Mesenchymal stem cell (in vitro differentiated cells and primary cell): ENCODE measurements around the gene TIMM13.
"Not testable (repeated sequence)": the region's sequence is repeated elsewhere in the genome, so short reads cannot be mapped to it uniquely, and the experiment has no call there.

Experiments used
- DNase-seq: peaks from one replicate; pipeline ENCODE4 v3.0.0-alpha.2; 2013
- H2AFZ ChIP-seq: one replicate; pipeline ENCODE4 v1.6.1; 2013; ENCODE audit warnings: low read depth, mild to moderate bottlenecking, control low read depth, inconsistent platforms, low read length, moderate library complexity
- H2AK5ac ChIP-seq: 2 replicates; pipeline ENCODE4 v1.6.1; 2013; ENCODE audit warnings: low read length, moderate library complexity, mild to moderate bottlenecking, inconsistent platforms; ENCODE audit not compliant: severe bottlenecking
- H2BK120ac ChIP-seq: one replicate; pipeline ENCODE4 v1.6.1; 2013; ENCODE audit warnings: low read depth, mild to moderate bottlenecking, inconsistent platforms, low read length, moderate library complexity
- H2BK12ac ChIP-seq, 2 experiments: one replicate each; pipeline ENCODE4 v1.6.1; 2013; ENCODE audit warnings: inconsistent platforms in 2 of 2, low read length in 2 of 2, mild to moderate bottlenecking in 2 of 2, moderate library complexity in 2 of 2, control low read depth in 1 of 2
- H2BK15ac ChIP-seq: one replicate; pipeline ENCODE4 v1.6.1; 2013; ENCODE audit warnings: mild to moderate bottlenecking, low read depth, inconsistent platforms; ENCODE audit not compliant: poor library complexity, severe bottlenecking
- H2BK5ac ChIP-seq: 2 replicates; pipeline ENCODE4 v1.6.1; 2013; ENCODE audit warnings: low read depth, mild to moderate bottlenecking, low read length, control low read depth, inconsistent platforms; ENCODE audit not compliant: poor library complexity, severe bottlenecking
- H3K14ac ChIP-seq, 2 experiments: one replicate each; pipeline ENCODE4 v1.6.1; 2013; ENCODE audit warnings: inconsistent platforms in 2 of 2, low read length in 2 of 2, control low read depth in 1 of 2, mild to moderate bottlenecking in 1 of 2, moderate library complexity in 1 of 2
- H3K18ac ChIP-seq, 2 experiments: one replicate each; pipeline ENCODE4 v1.6.1; 2013; ENCODE audit warnings: inconsistent platforms in 2 of 2, low read length in 2 of 2, control low read depth in 1 of 2, low read depth in 1 of 2, mild to moderate bottlenecking in 1 of 2
- H3K23ac ChIP-seq, 2 experiments: one replicate each; pipeline ENCODE4 v1.6.1; 2013; ENCODE audit warnings: inconsistent platforms in 2 of 2, low read length in 2 of 2, mild to moderate bottlenecking in 2 of 2, moderate library complexity in 2 of 2, control low read depth in 1 of 2
- H3K27ac ChIP-seq: 2 replicates; pipeline ENCODE4 v1.5.1; 2013; ENCODE audit warnings: mild to moderate bottlenecking, moderate library complexity, low read length, control low read depth, inconsistent platforms; ENCODE audit not compliant: poor library complexity, severe bottlenecking
- H3K27me3 ChIP-seq, 2 experiments: 2 replicates each; pipeline versions ENCODE4 v1.6.1 to v1.7.0; 2013; ENCODE audit warnings: low read length in 2 of 2, mild to moderate bottlenecking in 2 of 2, moderate library complexity in 2 of 2, control low read depth in 1 of 2, inconsistent platforms in 1 of 2; ENCODE audit not compliant: control insufficient read depth in 1 of 2, insufficient read depth in 1 of 2
- H3K36me3 ChIP-seq, 2 experiments: 2 replicates each; pipeline versions ENCODE4 v1.6.1 to v1.7.0; 2013; ENCODE audit warnings: low read length in 2 of 2, control low read depth in 1 of 2, inconsistent platforms in 1 of 2, low read depth in 1 of 2, mild to moderate bottlenecking in 1 of 2; ENCODE audit not compliant: insufficient read depth in 2 of 2, control insufficient read depth in 1 of 2
- H3K4ac ChIP-seq, 2 experiments: one replicate each; pipeline ENCODE4 v1.6.1; 2013; ENCODE audit warnings: inconsistent platforms in 2 of 2, low read length in 2 of 2, mild to moderate bottlenecking in 2 of 2, moderate library complexity in 2 of 2, control low read depth in 1 of 2, low read depth in 1 of 2
- H3K4me1 ChIP-seq: 2 replicates; pipeline ENCODE4 v1.6.1; 2013; ENCODE audit warnings: low read depth, low read length, control low read depth; ENCODE audit not compliant: control insufficient read depth, insufficient read depth
- H3K4me2 ChIP-seq: 2 replicates; pipeline ENCODE4 v1.6.1; 2013; ENCODE audit warnings: low read length, mild to moderate bottlenecking, inconsistent platforms; ENCODE audit not compliant: poor library complexity, severe bottlenecking
- H3K4me3 ChIP-seq, 2 experiments: 2 replicates each; pipeline versions ENCODE4 v1.5.1 to v1.7.0; 2013; ENCODE audit warnings: low read length in 2 of 2, mild to moderate bottlenecking in 2 of 2, control low read depth in 1 of 2, low read depth in 1 of 2; ENCODE audit not compliant: insufficient read depth in 1 of 2
- H3K79me1 ChIP-seq: replicated peaks from 2 replicates; pipeline ENCODE4 v1.6.1; 2013; ENCODE audit warnings: mild to moderate bottlenecking, control low read depth, low read length, inconsistent platforms; ENCODE audit not compliant: poor library complexity, severe bottlenecking
- H3K9ac ChIP-seq: 2 replicates; pipeline ENCODE4 v1.7.0; 2013; ENCODE audit warnings: mild to moderate bottlenecking, low read length, moderate library complexity
- H3K9me3 ChIP-seq: 2 replicates; pipeline ENCODE4 v1.7.0; 2013; ENCODE audit warnings: mild to moderate bottlenecking, low read length; ENCODE audit not compliant: control insufficient read depth
- H4K8ac ChIP-seq: one replicate; pipeline ENCODE4 v1.6.1; 2013; ENCODE audit warnings: inconsistent platforms, mild to moderate bottlenecking, low read length, moderate library complexity
- H4K91ac ChIP-seq: one replicate; pipeline ENCODE4 v1.6.1; 2013; ENCODE audit warnings: mild to moderate bottlenecking, low read length, inconsistent platforms
- WGBS: methylation state at CpG from one replicate; pipeline ENCODE4 v1.1.7; 2013; ENCODE audit warnings: mixed read lengths; 5-methylcytosine and 5-hydroxymethylcytosine counted together

TIMM13 gene

DNA sequence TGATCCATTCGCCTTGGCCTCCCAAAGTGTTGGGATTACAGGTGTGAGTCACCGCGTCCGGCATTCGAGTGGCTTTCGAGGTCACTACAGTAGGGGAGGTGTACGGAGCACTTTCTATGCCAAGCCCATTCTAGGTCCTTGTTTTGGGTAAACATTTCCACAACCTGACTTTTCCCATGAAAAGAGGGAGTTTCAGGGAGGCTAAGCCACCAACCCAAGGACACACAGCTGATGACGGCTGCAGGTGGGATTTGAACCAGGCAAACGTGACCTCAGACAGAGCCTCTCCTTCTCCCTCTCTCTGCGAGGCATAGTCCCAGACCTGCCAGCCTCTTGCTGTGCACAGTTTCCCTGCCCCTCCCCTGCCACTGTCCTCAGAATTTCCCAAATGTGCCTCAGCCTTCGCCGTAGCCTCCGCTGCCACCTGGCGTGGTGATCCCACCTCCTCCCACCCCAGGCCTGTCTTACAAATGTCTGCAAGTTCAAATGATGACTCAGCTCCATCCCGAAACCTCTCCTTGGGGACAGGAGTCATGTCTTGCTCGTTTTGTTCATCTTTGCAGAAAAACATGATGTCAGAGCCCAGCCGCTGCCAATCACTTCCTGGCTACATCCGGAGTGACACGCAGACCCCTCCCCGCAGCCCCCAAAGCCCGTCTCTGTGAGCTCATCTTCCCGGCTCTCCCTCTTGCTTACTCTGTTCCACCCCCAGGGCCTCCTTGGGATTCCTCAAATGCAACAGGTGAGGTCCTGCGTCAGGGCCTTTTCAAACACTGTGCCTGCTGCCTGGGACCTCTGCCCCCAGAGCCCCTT lies 41.9 kb upstream of the TIMM13 start:
- H3K18ac ChIP-seq: no peak overlapping the region
- no peak overlapping the region for H3K4ac ChIP-seq
- no peak overlapping the region for H3K4me2 ChIP-seq
- H3K4me3 ChIP-seq: no peak overlapping the region
- H3K4me1 ChIP-seq: peaks cover 6% of the 10 kb centered on the region
- H2BK120ac ChIP-seq: no peak overlapping the region
- H2BK15ac ChIP-seq: no peak overlapping the region
- 13% methylated on average over 23 of the region's 23 CpGs for WGBS
- no peaks in the 10 kb centered on the region for H3K9me3 ChIP-seq
- no peaks in the 10 kb centered on the region for H3K79me1 ChIP-seq
- no peaks in the 10 kb centered on the region for H3K36me3 ChIP-seq
- no peak overlapping the region for H2BK5ac ChIP-seq
- H2AK5ac ChIP-seq: no peak overlapping the region
- H3K23ac ChIP-seq: no peak overlapping the region
- H4K91ac ChIP-seq: peak overlapping the region; percentile 4
- no peak overlapping the region for H3K27ac ChIP-seq
- no peak overlapping the region for H3K14ac ChIP-seq
- H2BK12ac ChIP-seq: no peak overlapping the region
- H4K8ac ChIP-seq: peak overlapping the region; percentile 57
- H3K9ac ChIP-seq: peak overlapping the region; percentile 45
- H2AFZ ChIP-seq: no peak overlapping the region
- no peaks in the 10 kb centered on the region for H3K27me3 ChIP-seq
- DNase-seq: peak; percentile 83

DNA sequence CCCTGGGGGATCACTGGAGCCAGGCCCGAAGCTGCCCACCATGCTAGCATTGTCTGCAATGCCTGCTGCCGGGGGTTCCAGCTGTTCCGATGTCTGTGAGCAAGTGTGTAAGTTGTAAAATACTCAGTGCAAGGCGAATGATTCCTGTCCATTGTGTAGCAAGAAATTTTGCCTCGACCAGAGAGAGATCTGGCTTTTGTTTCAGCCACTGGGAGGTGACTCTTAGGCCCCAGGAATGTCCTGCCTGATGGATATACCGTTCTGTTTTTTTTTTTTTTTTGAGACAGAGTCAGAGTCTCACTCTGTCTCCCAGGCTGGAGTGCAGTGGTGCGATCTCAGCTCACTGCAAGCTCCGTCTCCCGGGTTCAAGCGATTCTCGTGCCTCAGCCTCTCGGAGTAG lies 41.2 kb upstream of the TIMM13 start:
- H3K4ac ChIP-seq: no peak overlapping the region
- H3K4me1 ChIP-seq: peaks cover 6% of the 10 kb centered on the region
- no peak overlapping the region for H2BK12ac ChIP-seq
- H3K14ac ChIP-seq: no peak overlapping the region
- WGBS: 55% methylated on average over 12 of the region's 12 CpGs
- H3K36me3 ChIP-seq: no peaks in the 10 kb centered on the region
- H3K18ac ChIP-seq: no peak overlapping the region
- H3K9ac ChIP-seq: no peak overlapping the region
- no peak overlapping the region for H3K4me3 ChIP-seq
- no peak overlapping the region for H2AFZ ChIP-seq
- no peaks in the 10 kb centered on the region for H3K79me1 ChIP-seq
- no peaks in the 10 kb centered on the region for H3K9me3 ChIP-seq
- no peak overlapping the region for H2BK120ac ChIP-seq
- no peak overlapping the region for H3K27ac ChIP-seq
- no peak overlapping the region for H4K8ac ChIP-seq
- no peak overlapping the region for H2AK5ac ChIP-seq
- H3K4me2 ChIP-seq: no peak overlapping the region
- DNase-seq: no peak
- no peak overlapping the region for H4K91ac ChIP-seq
- H2BK5ac ChIP-seq: no peak overlapping the region
- H2BK15ac ChIP-seq: no peak overlapping the region
- H3K27me3 ChIP-seq: no peaks in the 10 kb centered on the region
- no peak overlapping the region for H3K23ac ChIP-seq

DNA sequence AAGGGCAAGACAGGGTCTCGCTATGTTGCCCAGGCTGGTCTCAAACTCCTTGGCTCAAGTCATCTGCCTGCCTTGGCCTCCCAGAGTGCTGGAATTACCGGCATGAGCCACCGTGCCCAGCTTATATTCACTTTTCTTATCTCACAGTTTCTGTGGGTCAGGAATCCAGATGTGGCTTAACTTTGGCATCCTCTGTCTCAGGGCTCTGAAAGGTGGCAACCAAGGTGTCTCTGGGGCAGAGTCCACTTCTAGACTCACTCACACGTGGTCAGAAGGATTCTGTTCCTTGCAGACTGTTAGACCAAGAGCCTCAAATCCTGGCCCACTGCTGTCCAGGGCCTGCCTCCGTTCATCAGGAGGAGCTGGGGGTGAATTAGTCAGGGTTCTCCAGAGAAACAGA lies 37.0 kb upstream of the TIMM13 start:
- WGBS: 81% methylated on average over 5 of the region's 5 CpGs
- no peak overlapping the region for H4K91ac ChIP-seq

DNA sequence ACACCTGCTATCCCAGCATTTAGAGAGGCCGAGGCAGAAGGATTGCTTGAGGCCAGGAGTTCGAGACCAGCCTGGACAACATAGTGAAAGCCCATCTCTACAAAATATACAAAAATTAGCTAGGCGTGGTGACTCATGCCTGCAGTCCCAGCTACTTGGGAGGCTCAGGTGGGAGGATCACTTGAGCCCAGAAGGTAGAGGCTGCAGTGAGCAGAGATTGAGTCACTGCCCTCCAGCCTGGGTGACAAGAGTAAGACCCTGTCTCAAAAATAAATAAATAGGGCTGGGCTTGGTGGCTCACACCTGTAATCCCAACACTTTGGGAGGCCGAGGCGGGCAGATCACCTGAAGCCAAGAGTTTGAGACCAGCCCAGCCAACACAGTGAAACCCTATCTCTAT lies 36.3 kb upstream of the TIMM13 start:
- H3K9ac ChIP-seq, H3K79me1 ChIP-seq, H2BK15ac ChIP-seq, DNase-seq, H3K4me3 ChIP-seq, H4K91ac ChIP-seq, H3K27me3 ChIP-seq, H3K14ac ChIP-seq, H2AFZ ChIP-seq, H4K8ac ChIP-seq, H3K18ac ChIP-seq, H3K36me3 ChIP-seq, H3K4me1 ChIP-seq, H2BK12ac ChIP-seq, H3K4ac ChIP-seq, H2BK5ac ChIP-seq, H3K9me3 ChIP-seq, H3K27ac ChIP-seq, H3K4me2 ChIP-seq, H3K23ac ChIP-seq, H2BK120ac ChIP-seq: not testable (repeated sequence)
- H2AK5ac ChIP-seq: peak overlapping the region; percentile 47
- WGBS: 94% methylated on average over 5 of the region's 5 CpGs

More for the DNA sequence above, 37.0 kb upstream of the TIMM13 start:
- Histone ChIP-seq H3K27me3 (no peaks in the 10 kb centered on the region), H3K9ac (peak overlapping the region; percentile 24), H2BK15ac (no peak overlapping the region), H3K4me2 (no peak overlapping the region), H3K36me3 (no peaks in the 10 kb centered on the region), H3K18ac (no peak overlapping the region), H4K8ac (no peak overlapping the region), H3K9me3 (no peaks in the 10 kb centered on the region), H3K27ac (no peak overlapping the region), H2BK12ac (no peak overlapping the region), H2BK5ac (no peak overlapping the region), H3K23ac (no peak overlapping the region), H3K4me3 (no peak overlapping the region), H3K79me1 (peaks cover 1% of the 10 kb centered on the region), H3K14ac (no peak overlapping the region), H2AK5ac (no peak overlapping the region), H2AFZ (no peak overlapping the region), H3K4ac (no peak overlapping the region), H2BK120ac (no peak overlapping the region), H3K4me1 (peaks cover 10% of the 10 kb centered on the region)
- no peak for DNase-seq
